GM12892 (cell line): ENCODE results near the gene PSEN1.

Experiments
- DNase-seq: peaks from one replicate; pipeline ENCODE4 v3.0.0; 2011; ENCODE audit not compliant: insufficient read length
- FAIRE-seq: peaks from 2 replicates; lab custom pipeline; 2011; peaks lifted over from hg19 to GRCh38; lab: Jason Lieb, UNC
- POLR2A ChIP-seq: IDR thresholded peaks from 2 replicates; pipeline ENCODE4 v1.6.1; 2011; ENCODE audit warnings: low read depth, low read length, control low read depth
- POLR2AphosphoS5 ChIP-seq: IDR thresholded peaks from 2 replicates; pipeline ENCODE4 v1.6.1; 2011; ENCODE audit warnings: low read depth, low read length, control low read depth
- TAF1 ChIP-seq: IDR thresholded peaks from 2 replicates; pipeline ENCODE4 v1.6.1; 2011; ENCODE audit warnings: low read depth, mild to moderate bottlenecking, control low read depth, low read length, borderline replicate concordance

The PSEN1 gene

DNA sequence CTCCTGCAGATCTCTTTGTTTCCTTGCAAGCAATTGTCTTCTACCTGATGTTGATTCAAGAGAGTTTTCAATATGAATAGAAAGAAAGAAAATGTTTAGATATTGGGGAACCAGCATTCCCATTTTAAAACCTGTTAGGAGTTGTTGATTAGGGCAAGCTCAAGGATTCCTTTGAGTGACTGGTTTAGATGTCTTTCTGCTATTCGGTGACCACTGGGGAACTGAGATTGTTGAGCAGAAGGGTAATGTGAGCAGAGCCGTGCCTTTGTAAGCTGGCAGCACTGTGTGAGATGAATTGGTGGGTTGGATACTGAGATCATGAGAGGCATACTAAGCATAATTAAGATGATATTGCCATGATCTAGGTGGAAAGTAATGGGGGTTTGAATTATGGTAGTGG lies 61.9 kb downstream of the PSEN1 start:
- FAIRE-seq (no peak), DNase-seq (no peak)
- no peak for TF ChIP-seq POLR2A
- TF ChIP-seq POLR2AphosphoS5, result no peak
- TF ChIP-seq TAF1, result no peak

GRCh38 chr14:73203527-73203926 lies 67.2 kb downstream of the PSEN1 start:
- DNase-seq (no peak), FAIRE-seq (no peak)
- no peak for TF ChIP-seq POLR2AphosphoS5
- no peak for TF ChIP-seq TAF1
- no peak for TF ChIP-seq POLR2A

DNA sequence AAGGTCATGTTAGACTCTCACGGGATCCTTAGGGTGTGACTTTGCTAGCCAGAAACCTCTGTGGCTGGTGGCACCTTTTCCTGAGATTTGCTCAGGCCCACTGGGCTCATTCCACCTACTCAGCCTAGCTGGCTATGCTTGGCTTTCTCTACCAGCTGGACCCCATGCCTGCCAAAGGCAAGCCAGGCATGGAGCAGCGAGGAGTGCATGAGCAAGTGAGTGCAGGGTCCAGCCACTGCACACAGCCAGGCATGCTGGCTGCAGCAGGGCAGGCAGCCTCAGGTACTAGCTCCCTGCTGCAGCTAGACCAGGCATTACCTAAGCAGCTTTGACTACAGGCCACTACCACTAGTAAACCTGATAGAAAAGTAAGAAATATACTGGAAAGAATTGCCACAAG lies 71.3 kb downstream of the PSEN1 start:
- FAIRE-seq (no peak), DNase-seq (no peak)
- TF ChIP-seq POLR2A, result no peak
- TF ChIP-seq POLR2AphosphoS5, result no peak
- no peak for TF ChIP-seq TAF1

DNA sequence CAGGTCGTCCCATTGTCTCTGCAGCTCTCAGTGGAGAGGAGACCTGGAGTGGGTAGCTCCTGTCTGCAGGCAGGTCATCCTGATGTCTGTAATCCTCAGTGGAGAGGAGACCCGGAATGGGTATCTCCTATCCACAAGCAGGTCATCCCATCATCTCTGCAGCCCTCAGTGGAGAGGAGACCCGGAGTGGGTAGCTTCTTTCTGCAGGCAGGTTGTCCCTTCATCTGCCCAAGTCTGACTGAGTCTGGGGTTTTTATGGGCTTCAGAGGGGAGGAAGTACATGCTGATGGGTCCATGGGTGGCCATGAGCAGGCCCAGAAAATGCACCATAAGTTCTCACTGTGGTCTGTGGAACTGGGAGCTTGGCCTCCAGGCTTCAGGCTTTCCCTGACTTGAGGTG lies 72.1 kb downstream of the PSEN1 start:
- FAIRE-seq (no peak), DNase-seq (no peak)
- no peak for TF ChIP-seq TAF1
- no peak for TF ChIP-seq POLR2AphosphoS5
- TF ChIP-seq POLR2A, result no peak

DNA sequence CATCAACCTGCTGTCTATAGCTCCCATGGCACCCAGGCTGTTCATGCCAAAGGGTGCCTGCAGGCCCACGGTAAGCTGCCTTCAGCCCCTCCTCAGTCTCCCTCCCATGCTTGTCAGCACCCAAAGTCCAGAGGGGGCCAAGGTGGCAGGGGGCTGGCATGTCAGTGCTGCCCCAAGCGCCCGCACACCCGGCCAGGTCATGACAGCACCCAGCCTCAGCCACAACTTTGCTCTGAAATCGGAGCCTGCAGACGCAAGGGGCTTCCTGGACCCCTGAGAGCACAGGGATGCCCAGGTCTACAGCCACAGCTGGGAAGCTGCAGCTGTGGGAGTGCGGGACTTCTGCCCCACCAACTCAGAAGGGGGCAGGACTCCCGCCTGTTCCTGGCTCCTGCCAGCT lies 72.5 kb downstream of the PSEN1 start:
- no peak for DNase-seq
- FAIRE-seq, result no peak
- TF ChIP-seq POLR2AphosphoS5 (no peak), TAF1 (no peak), POLR2A (no peak)

GRCh38 chr14:73209953-73210352 lies 73.6 kb downstream of the PSEN1 start:
- DNase-seq (no peak), FAIRE-seq (no peak)
- no peak for TF ChIP-seq POLR2A
- TF ChIP-seq TAF1, result no peak
- TF ChIP-seq POLR2AphosphoS5, result no peak

- no peak for DNase-seq
- FAIRE-seq, result no peak
- TF ChIP-seq POLR2AphosphoS5, result no peak
- TF ChIP-seq POLR2A, result no peak
- no peak for TF ChIP-seq TAF1
Measured at GRCh38 chr14:73211251-73212040, 75.1 kb downstream of the PSEN1 start.

GRCh38 chr14:73216030-73216429 lies 79.7 kb downstream of the PSEN1 start:
- FAIRE-seq (no peak), DNase-seq (no peak)
- TF ChIP-seq TAF1 (no peak), POLR2A (no peak), POLR2AphosphoS5 (no peak)

DNA sequence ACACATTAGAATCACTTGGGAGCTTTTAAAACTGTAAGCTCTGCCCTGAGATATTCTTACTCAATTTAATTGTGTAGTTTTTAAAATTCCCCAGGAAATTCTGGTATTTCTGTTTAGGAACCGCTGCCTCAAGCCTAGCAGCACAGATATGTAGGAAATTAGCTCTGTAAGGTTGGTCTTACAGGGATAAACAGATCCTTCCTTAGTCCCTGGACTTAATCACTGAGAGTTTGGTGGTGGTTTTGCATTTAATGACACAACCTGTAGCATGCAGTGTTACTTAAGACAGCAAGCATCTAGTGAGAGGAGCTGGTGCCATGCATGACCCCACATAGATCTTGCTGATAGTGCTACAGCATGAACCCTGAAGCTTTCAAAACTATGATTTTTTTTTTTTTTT lies 81.1 kb downstream of the PSEN1 start:
- FAIRE-seq (no peak), DNase-seq (no peak)
- no peak for TF ChIP-seq POLR2A

- TF ChIP-seq POLR2AphosphoS5 (no peak), POLR2A (no peak), TAF1 (no peak)
- DNase-seq, result no peak
- FAIRE-seq, result no peak
Measured at GRCh38 chr14:73220061-73220460, 83.8 kb downstream of the PSEN1 start.

GRCh38 chr14:73220634-73221033 lies 84.3 kb downstream of the PSEN1 start:
- TF ChIP-seq POLR2A, result no peak
- FAIRE-seq (no peak), DNase-seq (no peak)

DNA sequence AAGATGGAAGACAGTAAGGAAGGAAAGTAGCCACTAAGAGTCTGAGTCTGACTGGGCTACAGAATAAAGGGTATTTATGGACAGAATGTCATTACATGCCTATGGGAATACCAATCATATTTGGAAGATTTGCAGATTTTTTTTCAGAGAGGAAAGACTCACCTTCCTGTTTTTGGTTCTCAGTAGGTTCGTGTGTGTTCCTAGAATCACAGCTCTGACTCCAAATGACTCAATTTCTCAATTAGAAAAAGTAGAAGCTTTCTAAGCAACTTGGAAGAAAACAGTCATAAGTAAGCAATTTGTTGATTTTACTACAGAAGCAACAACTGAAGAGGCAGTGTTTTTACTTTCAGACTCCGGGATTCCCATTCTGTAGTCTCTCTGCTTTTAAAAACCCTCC lies 85.6 kb downstream of the PSEN1 start:
- FAIRE-seq, result no peak

More for the DNA sequence above, 85.6 kb downstream of the PSEN1 start:
- TF ChIP-seq POLR2A, result no peak
- no peak for TF ChIP-seq TAF1
- TF ChIP-seq POLR2AphosphoS5, result no peak
- no peak for DNase-seq
